Measurements from ENCODE around the gene GTPBP6. TPM values are rescaled to one million over a fixed set of nuclear protein-coding genes. Genes with fewer than 3 reads are reported as not detected.
"Not testable (repeated sequence)": the region's sequence is repeated elsewhere in the genome, so short reads cannot be mapped to it uniquely, and the experiment has no call there.

GTPBP6 gene
- total RNA-seq, 4 donors from 2014 or later = 39.3 to 84.1 (median 56.3) TPM

DNA sequence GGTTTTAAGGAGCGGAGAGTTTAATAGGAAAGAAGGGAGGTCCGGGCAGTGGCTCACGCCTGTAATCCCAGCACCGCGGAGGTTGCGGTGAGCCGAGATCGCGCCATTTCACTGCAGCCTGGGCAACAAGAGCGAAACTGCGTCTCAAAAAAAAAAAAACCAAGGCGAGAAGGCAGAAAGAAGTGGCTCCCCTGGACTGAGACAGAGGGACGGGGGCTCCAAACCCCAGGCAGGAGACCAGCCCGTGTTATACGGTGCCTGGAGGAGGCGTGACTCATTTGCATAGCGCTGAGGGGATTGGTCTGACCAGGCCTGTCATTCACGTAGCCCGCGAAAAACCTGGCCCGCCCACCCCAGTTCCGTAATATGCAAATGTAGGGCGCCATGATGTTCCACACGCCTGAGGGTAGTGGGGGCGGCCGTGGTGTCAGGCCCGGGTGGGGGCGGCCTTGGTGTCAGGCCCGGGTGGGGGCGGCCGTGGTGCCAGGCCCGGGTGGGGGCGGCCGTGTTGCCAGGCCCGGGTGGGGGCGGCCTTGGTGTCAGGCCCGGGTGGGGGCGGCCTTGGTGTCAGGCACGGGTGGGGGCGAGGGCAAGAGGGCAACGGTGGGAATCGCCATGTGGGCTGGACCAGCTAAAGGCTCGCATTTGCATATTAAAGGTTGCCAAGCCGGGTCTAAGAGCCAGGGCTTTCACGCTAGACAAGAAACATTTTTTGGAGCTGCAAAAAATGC, 35.3 kb downstream of the GTPBP6 start:
- Histone ChIP-seq H3K27ac (peak overlapping the region in 3 of 4 donors; percentile 69 to 84 (median 83)), H3K4me1 (peaks cover 0 to 20% (median 0%) of the 10 kb centered on the region in 4 donors), H3K4me3 (peak overlapping the region; percentile 40 to 61 (median 48)), H3K27me3 (no peaks in the 10 kb centered on the region), H3K9me3 (no peaks in the 10 kb centered on the region), H3K36me3 (peaks cover 0 to 18% (median 0%) of the 10 kb centered on the region in 3 donors)
- DNase-seq (ENCODE audit: low spot score in 2 of 2) = peak; percentile 83 to 89
- no peak for TF ChIP-seq POLR2A (IDR thresholded peaks at IDR 0.05)
- no peak for TF ChIP-seq EP300 (IDR thresholded peaks at IDR 0.05)
- TF ChIP-seq, protein P1, sequence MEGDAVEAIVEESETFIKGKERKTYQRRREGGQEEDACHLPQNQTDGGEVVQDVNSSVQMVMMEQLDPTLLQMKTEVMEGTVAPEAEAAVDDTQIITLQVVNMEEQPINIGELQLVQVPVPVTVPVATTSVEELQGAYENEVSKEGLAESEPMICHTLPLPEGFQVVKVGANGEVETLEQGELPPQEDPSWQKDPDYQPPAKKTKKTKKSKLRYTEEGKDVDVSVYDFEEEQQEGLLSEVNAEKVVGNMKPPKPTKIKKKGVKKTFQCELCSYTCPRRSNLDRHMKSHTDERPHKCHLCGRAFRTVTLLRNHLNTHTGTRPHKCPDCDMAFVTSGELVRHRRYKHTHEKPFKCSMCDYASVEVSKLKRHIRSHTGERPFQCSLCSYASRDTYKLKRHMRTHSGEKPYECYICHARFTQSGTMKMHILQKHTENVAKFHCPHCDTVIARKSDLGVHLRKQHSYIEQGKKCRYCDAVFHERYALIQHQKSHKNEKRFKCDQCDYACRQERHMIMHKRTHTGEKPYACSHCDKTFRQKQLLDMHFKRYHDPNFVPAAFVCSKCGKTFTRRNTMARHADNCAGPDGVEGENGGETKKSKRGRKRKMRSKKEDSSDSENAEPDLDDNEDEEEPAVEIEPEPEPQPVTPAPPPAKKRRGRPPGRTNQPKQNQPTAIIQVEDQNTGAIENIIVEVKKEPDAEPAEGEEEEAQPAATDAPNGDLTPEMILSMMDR (IDR thresholded peaks at IDR 0.05) = no peak
- 1% methylated on average over 27 to 45 of the region's 45 CpGs for WGBS, 2 donors

DNA sequence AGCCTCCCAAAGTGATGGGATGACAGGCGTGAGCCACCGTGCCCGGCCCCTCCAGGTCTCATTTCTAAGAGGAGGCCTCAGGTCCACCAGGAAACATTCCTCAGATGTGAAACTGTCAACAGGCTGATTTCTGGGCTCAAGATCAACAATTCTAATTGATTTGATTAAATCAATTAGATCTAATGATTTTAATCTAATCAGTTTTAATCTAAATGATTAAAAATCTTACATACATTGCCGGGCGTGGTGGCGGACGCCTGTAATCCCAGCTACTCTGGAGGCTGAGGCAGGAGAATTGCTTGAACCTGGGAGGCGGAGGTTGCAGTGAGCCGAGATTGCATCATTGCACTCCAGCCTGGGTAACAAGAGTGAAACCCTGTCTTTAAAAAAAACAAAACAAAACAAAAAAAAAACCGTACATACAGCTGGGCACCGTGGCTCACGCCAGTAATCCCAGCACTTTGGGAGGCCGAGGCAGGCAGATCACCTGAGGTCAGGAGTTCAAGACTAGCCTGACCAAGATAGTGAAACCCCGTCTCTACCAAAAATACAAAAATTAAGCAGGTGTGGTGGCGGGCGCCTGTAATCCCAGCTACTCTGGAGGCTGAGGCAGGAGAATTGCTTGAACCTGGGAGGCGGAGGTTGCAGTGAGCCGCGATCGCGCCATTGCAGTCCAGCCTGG, 36.5 kb downstream of the GTPBP6 start:
- not testable (repeated sequence) for H3K27ac ChIP-seq

DNA sequence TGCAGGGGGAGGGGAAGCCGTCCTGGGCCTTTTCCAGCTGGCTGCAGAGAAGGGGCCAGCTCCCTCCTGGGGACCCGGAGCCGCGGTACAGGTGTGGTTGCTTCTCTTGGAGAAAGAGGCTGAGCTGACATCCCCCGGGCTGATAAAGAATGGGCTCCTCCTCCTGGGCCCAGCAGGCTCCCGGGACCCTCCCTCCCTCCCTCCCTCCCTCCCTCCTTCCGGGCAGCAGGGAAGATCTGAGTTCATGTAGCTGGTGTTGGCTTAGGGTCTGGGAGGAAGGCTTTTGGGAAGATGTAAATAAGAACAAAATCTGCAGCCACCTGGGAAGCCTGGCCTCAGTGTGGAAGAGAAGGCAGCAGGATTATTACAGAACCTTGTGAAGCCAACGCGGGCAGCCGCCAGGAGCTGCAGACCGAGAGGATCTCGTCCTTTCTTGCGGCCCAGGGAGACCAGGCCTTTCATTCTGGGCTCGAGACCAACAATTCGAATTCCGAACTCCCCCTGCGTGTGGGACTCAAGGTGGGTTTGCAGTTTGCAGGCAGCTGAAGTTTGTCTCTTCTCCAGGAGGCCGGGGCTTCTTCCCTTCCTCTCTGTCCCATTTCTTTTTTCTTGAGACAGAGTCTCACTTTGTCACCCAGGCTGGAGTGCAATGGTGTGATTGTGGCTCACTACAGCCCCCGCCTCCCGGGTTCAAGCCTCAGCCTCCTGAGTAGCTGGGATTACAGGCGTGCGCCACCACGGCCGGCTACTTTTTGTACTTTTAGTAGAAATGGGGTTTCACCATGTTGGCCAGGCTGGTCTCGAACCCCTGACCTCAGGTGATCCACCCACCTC, 37.2 kb downstream of the GTPBP6 start, which contains the start of gene PLCXD1:
PLCXD1 (plus strand) TSS at position 216 of the 834 bp plus-strand sequence. CDS start 2,807 bp downstream, outside the sequence.
- DNase-seq (ENCODE audit: low spot score in 2 of 2) = peak in 1 of 2 donors; percentile 5
- Histone ChIP-seq H3K27me3 (peaks cover 0 to 9% of the 10 kb centered on the region in 2 donors), H3K36me3 (peaks cover 0 to 12% (median 0%) of the 10 kb centered on the region in 3 donors), H3K9me3 (no peaks in the 10 kb centered on the region), H3K27ac (peak within 1 kb of the TSS in 1 of 4 donors; percentile 54), H3K4me3 (peak within 1 kb of the TSS in 2 of 4 donors; percentile 21 to 44), H3K4me1 (peaks cover 0 to 27% (median 3%) of the 10 kb centered on the region in 4 donors)
- WGBS, 2 donors = 29 to 48% methylated on average over 16 to 25 of the region's 25 CpGs
- TF ChIP-seq, protein P1 (IDR thresholded peaks at IDR 0.05) = no peak
- TF ChIP-seq EP300 (IDR thresholded peaks at IDR 0.05) (no peak), POLR2A (IDR thresholded peaks at IDR 0.05) (no peak)

More for the DNA sequence above, 36.5 kb downstream of the GTPBP6 start:
- H3K9me3 ChIP-seq; H3K4me3 ChIP-seq; H3K27me3 ChIP-seq; DNase-seq (ENCODE audit: low spot score in 2 of 2): not testable (repeated sequence)
- Histone ChIP-seq H3K4me1 (peaks cover 0 to 20% (median 0%) of the 10 kb centered on the region in 4 donors), H3K36me3 (peaks cover 0 to 12% (median 0%) of the 10 kb centered on the region in 3 donors)
- WGBS, 2 donors = 83 to 84% methylated on average over 21 of the region's 21 CpGs

DNA sequence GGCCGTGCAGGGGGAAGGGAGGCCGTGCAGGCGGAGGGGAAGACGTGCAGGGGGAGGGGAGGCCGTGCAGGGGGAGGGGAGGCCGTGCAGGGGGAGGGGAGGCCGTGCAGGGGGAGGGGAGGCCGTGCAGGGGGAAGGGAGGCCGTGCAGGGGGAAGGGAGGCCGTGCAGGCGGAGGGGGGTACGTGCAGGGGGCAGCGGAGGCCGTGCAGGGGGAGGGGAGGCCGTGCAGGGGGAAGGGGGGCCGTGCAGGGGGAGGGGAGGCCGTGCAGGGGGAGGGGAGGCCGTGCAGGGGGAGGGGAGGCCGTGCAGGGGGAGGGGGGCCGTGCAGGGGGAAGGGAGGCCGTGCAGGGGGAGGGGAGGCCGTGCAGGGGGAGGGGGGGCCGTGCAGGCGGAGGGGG, 37.9 kb downstream of the GTPBP6 start:
- not testable (repeated sequence) for H3K9me3 ChIP-seq; DNase-seq (ENCODE audit: low spot score in 2 of 2); H3K27ac ChIP-seq; H3K36me3 ChIP-seq
- peaks cover 0 to 16% of the 10 kb centered on the region in 2 donors for H3K27me3 ChIP-seq
- H3K4me3 ChIP-seq = peak overlapping the region in 2 of 4 donors; percentile 21 to 44
- peaks cover 0 to 33% (median 9%) of the 10 kb centered on the region in 4 donors for H3K4me1 ChIP-seq
- WGBS, 2 donors = no CpG with 5 or more reads among the region's 24 CpGs

DNA sequence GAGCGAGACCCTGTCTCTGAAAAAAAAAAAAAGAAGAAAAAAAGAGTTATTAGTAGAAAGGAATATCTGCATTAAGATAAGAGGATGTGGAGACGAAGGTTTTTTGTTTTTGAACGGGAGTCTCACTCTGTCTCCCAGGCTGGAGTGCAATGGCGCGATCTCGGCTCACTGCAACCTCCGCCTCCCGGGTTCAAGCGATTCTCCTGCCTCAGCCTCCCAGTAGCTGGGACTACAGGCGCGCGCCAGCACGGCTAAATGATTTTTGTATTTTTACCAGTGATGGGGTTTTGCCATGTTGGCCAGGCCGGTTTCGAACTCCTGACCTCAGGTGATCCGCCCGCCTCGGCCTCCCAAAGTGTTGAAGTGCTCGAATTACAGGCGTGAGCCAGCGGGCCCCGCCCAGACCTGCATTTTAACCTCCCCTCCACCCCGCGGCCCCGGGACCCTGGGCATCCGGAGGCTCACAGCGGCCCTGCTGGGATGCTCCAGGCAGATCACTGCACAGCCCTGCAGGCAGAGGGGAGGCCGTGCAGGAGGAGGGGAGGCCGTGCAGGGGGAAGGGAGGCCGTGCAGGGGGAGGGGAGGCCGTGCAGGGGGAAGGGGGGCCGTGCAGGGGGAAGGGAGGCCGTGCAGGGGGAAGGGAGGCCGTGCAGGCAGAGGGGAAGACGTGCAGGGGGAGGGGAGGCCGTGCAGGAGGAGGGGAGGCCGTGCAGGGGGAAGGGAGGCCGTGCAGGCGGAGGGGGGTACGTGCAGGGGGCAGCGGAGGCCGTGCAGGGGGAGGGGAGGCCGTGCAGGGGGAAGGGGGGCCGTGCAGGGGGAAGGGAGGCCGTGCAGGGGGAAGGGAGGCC, 38.6 kb downstream of the GTPBP6 start:
- not testable (repeated sequence) for DNase-seq (ENCODE audit: low spot score in 2 of 2); H3K27ac ChIP-seq; H3K36me3 ChIP-seq; H3K9me3 ChIP-seq; H3K4me3 ChIP-seq
- WGBS, 2 donors = 86 to 92% methylated on average over 24 of the region's 45 CpGs
- Histone ChIP-seq H3K27me3 (peaks cover 0 to 20% of the 10 kb centered on the region in 2 donors), H3K4me1 (peaks cover 0 to 41% (median 14%) of the 10 kb centered on the region in 4 donors)
